Skeletal muscle satellite cell (primary cell): ENCODE data around the gene MYRIP.

Source experiments
- H3K27me3 ChIP-seq: 2 replicates; pipeline ENCODE4 v1.7.0; 2013; ENCODE audit warnings: low read length; ENCODE audit not compliant: control insufficient read depth, insufficient read depth
- H3K36me3 ChIP-seq: 2 replicates; pipeline ENCODE4 v1.7.0; 2013; ENCODE audit warnings: mild to moderate bottlenecking, control low read depth, low read length; ENCODE audit not compliant: insufficient read depth
- H3K4me1 ChIP-seq: 2 replicates; pipeline ENCODE4 v1.7.0; 2013; ENCODE audit warnings: low read length; ENCODE audit not compliant: control insufficient read depth, insufficient read depth
- H3K4me2 ChIP-seq: 2 replicates; pipeline ENCODE4 v1.7.0; 2013; ENCODE audit warnings: mild to moderate bottlenecking, low read length
- H3K4me3 ChIP-seq: 2 replicates; pipeline ENCODE4 v1.7.0; 2013; ENCODE audit warnings: low read length
- H3K9ac ChIP-seq: 2 replicates; pipeline ENCODE4 v1.7.0; 2013; ENCODE audit warnings: mild to moderate bottlenecking, low read depth, low read length, moderate library complexity
- H3K9me3 ChIP-seq: replicated peaks from 2 replicates; pipeline ENCODE4 v1.7.0; 2013; ENCODE audit warnings: mild to moderate bottlenecking, control low read depth, low read length

The MYRIP gene

DNA sequence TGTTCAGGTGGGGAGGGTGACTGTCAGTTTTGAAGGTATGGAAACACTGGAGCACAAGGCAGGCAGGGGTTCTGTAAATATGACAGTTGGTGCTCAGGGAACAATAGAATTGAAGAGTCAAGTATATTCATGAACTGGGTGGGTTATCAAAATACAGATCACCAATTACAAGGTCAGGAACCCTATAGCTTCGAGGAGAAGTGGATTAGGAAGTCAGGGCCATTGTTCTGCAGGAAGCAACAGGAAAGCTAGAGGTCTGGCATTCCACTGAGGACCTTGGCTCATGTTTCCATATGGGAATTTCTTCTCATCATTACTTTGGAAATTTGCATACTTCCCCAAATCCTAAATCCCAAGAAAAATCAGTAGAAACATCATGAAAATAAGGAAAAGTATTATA is 125.9 kb downstream of the MYRIP start:
- H3K4me1 ChIP-seq: no peaks in the 10 kb centered on the region
- no peaks in the 10 kb centered on the region for H3K9me3 ChIP-seq
- no peaks in the 10 kb centered on the region for H3K36me3 ChIP-seq
- H3K27me3 ChIP-seq: no peaks in the 10 kb centered on the region
- H3K9ac ChIP-seq: no peak overlapping the region
- no peak overlapping the region for H3K4me2 ChIP-seq
- H3K4me3 ChIP-seq: no peak overlapping the region

DNA sequence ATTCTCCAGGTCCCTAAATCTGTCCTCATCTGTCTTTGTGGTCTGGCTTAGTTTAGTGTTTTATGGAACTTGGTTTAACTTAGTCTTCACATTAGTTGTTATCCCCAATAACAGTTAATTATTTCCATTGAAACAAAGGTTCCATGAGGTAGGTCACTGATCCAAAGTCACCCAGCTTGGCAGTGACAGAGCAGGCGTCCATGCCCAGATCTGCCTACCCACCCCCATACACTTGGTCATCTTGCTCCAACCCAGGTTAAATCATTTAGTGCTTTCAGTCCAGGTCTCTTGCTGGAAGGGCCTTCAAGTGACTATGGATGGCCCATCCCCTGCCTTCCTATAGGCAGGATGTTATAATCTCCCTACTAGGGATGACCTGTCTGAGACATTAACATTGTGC is 127.4 kb downstream of the MYRIP start:
- Histone ChIP-seq H3K4me1 (no peaks in the 10 kb centered on the region), H3K36me3 (no peaks in the 10 kb centered on the region), H3K9ac (no peak overlapping the region)

DNA sequence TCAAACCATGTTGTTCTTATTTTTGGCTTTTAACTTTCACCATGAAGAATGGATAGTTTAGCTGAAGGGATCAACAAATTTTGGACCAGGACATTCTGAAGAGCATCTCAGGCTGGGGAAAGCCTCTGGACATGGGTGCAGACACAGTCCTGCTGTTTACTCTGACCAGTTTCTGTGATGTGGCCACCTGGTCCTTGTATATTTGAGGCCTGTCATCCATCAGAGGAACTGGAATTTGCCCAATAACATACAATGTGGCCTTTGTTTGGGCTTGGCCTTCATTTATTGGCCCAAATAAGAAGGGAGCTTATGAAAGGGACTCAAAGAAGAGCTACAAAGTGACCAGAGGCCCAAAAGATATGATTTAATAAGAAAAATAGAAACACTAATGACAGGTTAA is 127.9 kb downstream of the MYRIP start:
- no peak overlapping the region for H3K9ac ChIP-seq
- no peaks in the 10 kb centered on the region for H3K4me1 ChIP-seq
- no peak overlapping the region for H3K4me3 ChIP-seq
- H3K36me3 ChIP-seq: no peaks in the 10 kb centered on the region
- no peak overlapping the region for H3K4me2 ChIP-seq
- H3K9me3 ChIP-seq: no peaks in the 10 kb centered on the region
- H3K27me3 ChIP-seq: no peaks in the 10 kb centered on the region

More for the DNA sequence above, 127.4 kb downstream of the MYRIP start:
- H3K9me3 ChIP-seq: no peaks in the 10 kb centered on the region
- no peak overlapping the region for H3K4me3 ChIP-seq
- no peaks in the 10 kb centered on the region for H3K27me3 ChIP-seq
- no peak overlapping the region for H3K4me2 ChIP-seq

DNA sequence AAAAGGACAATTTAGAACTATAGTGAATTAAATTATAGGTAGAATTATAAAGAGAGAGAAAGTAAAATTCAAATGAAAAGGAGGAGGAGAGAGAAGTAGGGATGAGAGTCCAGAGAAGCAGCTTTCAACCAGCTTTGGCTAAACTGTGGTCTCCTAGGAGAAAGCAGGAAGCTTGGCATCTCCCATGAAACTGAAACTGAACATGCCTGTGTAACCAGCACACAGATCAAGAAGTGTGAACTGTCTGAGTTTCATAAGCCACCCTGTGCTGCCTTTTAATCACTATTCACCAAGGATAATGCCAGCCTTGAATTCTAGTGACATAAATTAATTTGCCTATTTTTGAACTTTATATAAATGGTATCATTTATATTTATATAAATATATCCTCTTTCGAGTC is 128.5 kb downstream of the MYRIP start:
- H3K4me2 ChIP-seq: no peak overlapping the region
- H3K27me3 ChIP-seq: no peaks in the 10 kb centered on the region
- H3K9ac ChIP-seq: no peak overlapping the region
- H3K9me3 ChIP-seq: no peaks in the 10 kb centered on the region
- H3K4me3 ChIP-seq: no peak overlapping the region
- H3K4me1 ChIP-seq: no peaks in the 10 kb centered on the region
- H3K36me3 ChIP-seq: no peaks in the 10 kb centered on the region

DNA sequence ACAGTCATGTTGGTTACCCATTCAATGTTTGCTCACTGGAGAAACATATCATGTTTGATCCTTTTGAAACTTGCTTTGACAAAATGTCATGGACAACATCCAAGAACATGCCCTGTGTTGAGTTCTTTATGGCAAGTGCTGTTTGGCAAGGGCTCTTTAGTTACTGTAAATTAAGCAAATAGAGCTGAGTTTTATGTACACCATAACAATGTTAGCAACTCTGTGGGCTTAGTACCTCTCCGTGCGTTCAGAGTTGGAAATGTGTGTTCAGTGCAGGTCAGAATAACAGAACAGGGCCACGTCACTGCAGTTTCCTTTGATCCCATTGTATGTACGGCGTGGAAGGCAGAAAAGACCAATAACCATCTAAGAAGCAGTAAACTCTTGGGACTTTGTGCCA is 132.5 kb downstream of the MYRIP start:
- no peak overlapping the region for H3K9ac ChIP-seq
- no peaks in the 10 kb centered on the region for H3K27me3 ChIP-seq
- no peaks in the 10 kb centered on the region for H3K4me1 ChIP-seq
- no peaks in the 10 kb centered on the region for H3K9me3 ChIP-seq
- H3K4me3 ChIP-seq: no peak overlapping the region
- no peak overlapping the region for H3K4me2 ChIP-seq
- no peaks in the 10 kb centered on the region for H3K36me3 ChIP-seq

DNA sequence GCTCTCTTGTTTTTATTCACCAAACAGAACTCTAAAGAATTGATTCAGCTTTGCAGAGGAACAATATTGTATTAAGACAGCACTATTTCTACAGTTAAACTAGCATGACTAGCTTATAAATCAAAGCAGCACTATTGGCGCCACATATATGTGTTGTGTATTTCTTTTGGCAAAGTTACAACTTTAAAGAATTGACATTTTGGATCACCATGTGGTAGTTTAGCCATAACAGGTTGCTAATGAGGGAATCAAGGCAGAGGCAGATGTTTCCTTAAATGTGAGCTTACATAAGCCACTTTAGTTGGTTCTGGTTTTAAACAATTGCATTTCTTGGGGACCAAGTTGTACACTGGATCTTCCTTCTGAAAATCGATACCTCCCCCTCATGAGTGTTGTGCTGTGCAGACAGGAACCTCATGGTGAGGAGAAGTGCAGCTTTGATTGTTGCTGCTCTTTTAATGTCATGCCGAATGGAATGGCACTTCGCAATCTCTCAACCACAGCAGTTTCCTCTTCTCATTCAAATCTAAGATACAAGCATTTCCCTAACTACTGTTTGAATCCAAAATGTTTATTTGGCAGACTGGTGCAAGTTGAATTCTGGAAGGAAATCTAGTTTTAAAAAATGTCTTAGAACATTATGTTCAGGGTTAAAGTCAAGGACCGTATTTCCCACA is 151.2 kb downstream of the MYRIP start:
- Histone ChIP-seq H3K36me3 (no peaks in the 10 kb centered on the region), H3K27me3 (no peaks in the 10 kb centered on the region), H3K4me2 (no peak overlapping the region), H3K9ac (no peak overlapping the region), H3K9me3 (no peaks in the 10 kb centered on the region), H3K4me1 (no peaks in the 10 kb centered on the region), H3K4me3 (no peak overlapping the region)

DNA sequence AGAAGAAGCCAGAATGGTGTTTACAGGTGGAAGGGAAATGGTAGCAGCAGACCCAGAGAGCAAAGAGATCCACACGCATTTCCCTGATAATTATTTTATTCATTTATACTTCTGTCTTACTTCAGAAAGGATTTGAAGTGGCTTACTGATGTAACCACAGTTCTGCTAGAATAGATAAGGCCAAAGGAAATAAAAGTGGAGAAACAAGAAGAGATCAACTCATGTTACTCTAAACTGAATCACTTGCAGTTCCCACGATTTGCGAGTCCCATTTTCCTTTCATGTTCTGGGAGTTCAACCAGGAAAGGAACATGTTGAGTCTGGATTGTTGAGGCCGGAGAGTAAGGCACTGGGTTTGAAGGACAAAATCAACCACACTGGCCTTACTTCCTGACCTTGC is 151.8 kb downstream of the MYRIP start:
- Histone ChIP-seq H3K9me3 (no peaks in the 10 kb centered on the region), H3K4me3 (no peak overlapping the region), H3K4me1 (no peaks in the 10 kb centered on the region), H3K4me2 (no peak overlapping the region), H3K36me3 (no peaks in the 10 kb centered on the region), H3K27me3 (no peaks in the 10 kb centered on the region), H3K9ac (no peak overlapping the region)

DNA sequence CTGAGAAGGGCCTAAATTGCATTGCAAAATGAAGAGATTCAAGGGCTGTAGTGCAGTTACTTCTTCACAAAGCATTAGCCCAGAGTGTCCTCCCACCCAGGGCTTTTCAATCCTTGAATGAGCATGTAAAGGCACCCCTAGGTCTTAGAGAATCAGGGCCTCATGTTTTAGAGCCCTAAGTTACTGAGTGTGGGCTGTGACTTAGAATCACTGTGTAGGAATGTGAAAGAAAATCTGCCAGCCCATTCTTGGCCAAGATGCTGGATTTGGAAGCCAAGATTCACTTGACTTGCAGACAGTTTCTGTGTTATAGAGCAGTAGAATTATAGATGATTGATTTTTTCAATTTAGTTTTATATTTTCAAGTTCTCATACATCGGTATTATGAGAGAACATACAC is 153.2 kb downstream of the MYRIP start:
- H3K9me3 ChIP-seq: no peaks in the 10 kb centered on the region

DNA sequence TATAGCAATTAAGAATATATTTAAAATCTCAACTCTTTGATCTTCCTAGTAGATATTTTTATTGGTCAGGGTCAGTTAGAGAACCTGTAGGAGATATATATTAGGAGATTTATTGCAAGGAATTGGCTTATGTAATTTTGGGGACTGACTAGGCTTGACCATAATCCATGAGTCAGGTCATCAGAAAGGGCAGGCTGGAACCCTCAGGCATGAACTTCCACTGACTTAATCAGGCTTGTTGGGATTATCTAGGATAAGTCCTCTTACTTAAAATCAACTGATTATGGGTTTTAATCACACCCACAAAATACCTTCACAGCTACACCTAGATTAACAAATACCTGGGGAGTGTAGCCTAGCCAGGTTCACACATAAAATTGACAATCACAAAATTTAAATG is 156.1 kb downstream of the MYRIP start:
- Histone ChIP-seq H3K36me3 (no peaks in the 10 kb centered on the region), H3K4me1 (no peaks in the 10 kb centered on the region), H3K27me3 (no peaks in the 10 kb centered on the region), H3K4me2 (no peak overlapping the region), H3K9me3 (no peaks in the 10 kb centered on the region), H3K4me3 (no peak overlapping the region), H3K9ac (no peak overlapping the region)

More for the DNA sequence above, 153.2 kb downstream of the MYRIP start:
- Histone ChIP-seq H3K9ac (no peak overlapping the region), H3K27me3 (no peaks in the 10 kb centered on the region), H3K36me3 (no peaks in the 10 kb centered on the region), H3K4me1 (no peaks in the 10 kb centered on the region), H3K4me2 (no peak overlapping the region), H3K4me3 (no peak overlapping the region)

DNA sequence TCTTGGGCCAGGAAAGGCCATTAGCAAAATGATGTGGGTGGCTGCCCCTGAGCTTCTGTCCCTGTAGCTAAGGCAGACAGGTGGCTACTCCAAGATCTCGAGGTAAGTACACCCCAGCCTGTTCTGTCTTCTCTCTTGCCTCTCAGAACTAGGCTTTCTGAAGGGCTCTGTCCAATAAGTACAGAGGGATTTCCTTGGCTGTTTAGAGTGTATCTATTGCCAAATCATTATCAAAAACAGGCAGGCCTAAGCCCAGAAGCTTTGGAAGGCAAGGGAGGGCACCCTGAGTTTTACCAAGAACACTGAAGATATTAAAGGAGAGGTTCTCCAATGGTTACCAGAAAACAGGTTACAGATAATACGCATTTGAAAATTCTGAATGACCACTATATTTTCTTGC is 156.6 kb downstream of the MYRIP start:
- no peaks in the 10 kb centered on the region for H3K27me3 ChIP-seq
- no peaks in the 10 kb centered on the region for H3K9me3 ChIP-seq
- H3K36me3 ChIP-seq: no peaks in the 10 kb centered on the region
- no peaks in the 10 kb centered on the region for H3K4me1 ChIP-seq
- H3K4me2 ChIP-seq: no peak overlapping the region
- no peak overlapping the region for H3K9ac ChIP-seq
- no peak overlapping the region for H3K4me3 ChIP-seq

DNA sequence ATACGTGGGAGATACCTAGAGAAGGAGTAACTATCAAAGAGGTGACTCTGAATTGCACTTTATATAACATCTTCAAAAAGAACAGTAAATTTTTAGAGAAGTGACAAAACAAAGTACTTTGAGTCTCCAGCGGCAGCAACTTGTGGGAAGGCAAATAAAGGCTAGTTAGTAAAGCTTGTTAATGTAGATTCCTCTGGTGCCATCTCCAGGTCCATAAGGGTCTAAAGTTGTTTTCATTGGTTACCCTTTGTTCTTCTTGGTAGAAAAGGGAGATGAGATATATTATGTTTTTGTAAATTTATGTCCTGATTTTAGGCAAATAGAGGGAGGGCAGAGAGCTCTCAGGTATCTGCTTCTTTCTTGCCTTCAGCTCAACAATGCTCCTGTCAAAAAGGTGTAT is 161.6 kb downstream of the MYRIP start:
- Histone ChIP-seq H3K27me3 (no peaks in the 10 kb centered on the region), H3K36me3 (no peaks in the 10 kb centered on the region), H3K4me1 (no peaks in the 10 kb centered on the region), H3K9me3 (no peaks in the 10 kb centered on the region), H3K9ac (no peak overlapping the region), H3K4me3 (no peak overlapping the region), H3K4me2 (no peak overlapping the region)

DNA sequence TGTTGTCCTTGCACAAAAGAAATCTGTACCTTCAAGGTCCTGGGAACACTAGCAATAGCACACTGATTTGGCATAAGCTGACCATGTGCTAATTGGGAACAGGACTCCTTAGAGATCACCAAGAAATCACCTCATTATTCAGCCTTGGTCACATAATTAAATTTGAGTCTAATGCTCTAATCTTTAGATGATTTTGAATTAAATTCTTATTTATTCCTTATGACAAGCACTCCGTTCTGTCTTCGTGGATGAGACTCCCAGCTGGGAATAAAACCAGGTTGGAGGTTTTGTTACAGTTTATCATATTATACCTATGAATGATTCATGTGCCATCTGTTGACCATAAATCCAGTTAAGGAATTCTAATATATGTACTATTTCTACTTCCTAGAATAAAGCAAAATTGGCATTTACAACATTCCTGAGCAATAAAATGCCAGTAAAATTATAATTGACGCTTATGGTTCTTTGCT is 162.2 kb downstream of the MYRIP start:
- no peaks in the 10 kb centered on the region for H3K9me3 ChIP-seq
- no peak overlapping the region for H3K9ac ChIP-seq
- no peaks in the 10 kb centered on the region for H3K36me3 ChIP-seq
- no peak overlapping the region for H3K4me3 ChIP-seq
- H3K4me2 ChIP-seq: no peak overlapping the region
- no peaks in the 10 kb centered on the region for H3K4me1 ChIP-seq
- H3K27me3 ChIP-seq: no peaks in the 10 kb centered on the region
